Dermis blood vessel endothelial cell (primary cell): Measurements from ENCODE around the gene GPR101. TPM values are rescaled to one million over a fixed set of nuclear protein-coding genes. Genes with fewer than 3 reads are reported as not detected.

Experiments used
- DNase-seq: peaks from one replicate; pipeline ENCODE4 v3.0.0; 2010
- total RNA-seq: library from RNA; depleted of rRNA; stranded (reverse); fragments of >200 nt; gene quantifications from 2 replicates; pipeline ENCODE4 v1.2.3, GENCODE V29; 2014

GPR101 gene, protein sequence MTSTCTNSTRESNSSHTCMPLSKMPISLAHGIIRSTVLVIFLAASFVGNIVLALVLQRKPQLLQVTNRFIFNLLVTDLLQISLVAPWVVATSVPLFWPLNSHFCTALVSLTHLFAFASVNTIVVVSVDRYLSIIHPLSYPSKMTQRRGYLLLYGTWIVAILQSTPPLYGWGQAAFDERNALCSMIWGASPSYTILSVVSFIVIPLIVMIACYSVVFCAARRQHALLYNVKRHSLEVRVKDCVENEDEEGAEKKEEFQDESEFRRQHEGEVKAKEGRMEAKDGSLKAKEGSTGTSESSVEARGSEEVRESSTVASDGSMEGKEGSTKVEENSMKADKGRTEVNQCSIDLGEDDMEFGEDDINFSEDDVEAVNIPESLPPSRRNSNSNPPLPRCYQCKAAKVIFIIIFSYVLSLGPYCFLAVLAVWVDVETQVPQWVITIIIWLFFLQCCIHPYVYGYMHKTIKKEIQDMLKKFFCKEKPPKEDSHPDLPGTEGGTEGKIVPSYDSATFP
- not detected in 2 replicates for total RNA-seq

DNA sequence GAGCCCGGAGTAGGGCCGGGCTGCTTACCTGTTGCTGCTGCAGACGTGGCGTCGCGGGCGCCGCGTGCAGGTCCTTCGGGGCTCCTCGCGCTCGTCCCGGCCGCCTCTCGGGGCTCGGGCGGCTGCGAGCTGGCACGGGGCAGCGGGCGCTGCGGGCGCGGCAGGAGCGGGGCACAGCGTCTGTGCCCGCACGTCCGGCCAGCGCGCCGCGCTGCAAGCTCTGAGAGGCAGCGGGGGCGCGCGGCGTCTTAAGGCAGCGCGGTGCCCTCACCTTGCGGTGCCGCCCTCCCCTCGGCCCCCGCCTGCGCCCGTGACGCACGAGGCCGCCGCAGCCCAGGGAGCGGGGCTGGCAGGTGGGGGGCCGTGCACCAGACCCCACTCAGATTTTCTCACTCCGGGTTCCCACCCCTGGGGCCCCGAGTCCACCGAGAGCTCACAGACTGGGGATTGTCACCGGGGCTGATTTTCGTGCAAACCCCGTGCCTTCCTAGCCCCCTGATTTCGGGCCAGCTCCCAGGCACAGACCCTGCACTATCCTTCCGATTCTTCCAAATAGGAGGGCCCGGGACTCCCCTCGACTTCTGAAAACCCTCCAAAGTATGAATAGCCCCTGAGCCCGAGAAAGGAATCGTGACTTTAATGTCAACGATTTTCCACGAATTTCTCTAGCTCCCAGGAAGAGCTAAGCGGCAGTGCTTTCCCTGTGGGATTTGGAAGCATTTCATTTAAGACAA, at the start of gene GPR101:
TSS of gene GPR101 (minus strand) at position 222 of the 734 bp plus-strand sequence. CDS start 2,321 bp downstream, outside the sequence.
- no peak for DNase-seq

DNA sequence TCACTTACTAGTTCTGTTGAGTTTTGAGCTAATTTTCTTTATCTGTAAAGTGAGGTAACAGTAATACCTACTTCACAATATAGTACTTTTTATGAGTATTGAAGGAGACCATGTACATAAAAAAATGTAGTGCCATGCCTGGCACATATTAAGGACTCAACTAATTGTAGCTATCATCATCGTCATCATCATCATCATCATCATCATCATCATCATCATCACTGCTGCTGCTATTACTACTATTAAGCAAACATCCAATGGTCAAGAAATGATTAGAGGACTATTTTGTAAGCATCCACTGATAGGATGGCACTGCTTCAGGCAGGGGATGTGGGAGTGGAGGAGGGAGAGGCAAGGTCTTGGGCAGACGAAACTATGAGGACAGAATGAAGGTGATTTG, 47.4 kb upstream of the GPR101 start:
- no peak for DNase-seq

DNA sequence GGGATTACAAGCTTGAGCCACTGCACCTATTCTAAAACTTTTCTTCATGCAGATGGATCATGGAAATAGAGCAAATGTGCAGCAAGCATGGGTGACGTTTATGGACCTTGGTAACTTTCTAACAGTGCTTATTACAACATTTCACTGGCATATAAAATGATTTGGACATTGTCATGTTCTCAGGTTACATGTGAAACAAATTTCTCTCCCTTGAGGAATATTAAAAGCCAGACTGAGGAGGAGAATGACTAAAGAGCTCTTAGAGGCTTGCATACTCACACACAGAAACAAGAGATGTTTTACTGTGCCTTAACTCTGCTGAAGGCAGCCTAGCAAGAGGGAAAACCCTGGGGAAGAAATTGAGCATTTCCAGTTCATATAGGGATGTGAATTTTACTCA, 38.6 kb upstream of the GPR101 start:
- DNase-seq, result no peak

DNA sequence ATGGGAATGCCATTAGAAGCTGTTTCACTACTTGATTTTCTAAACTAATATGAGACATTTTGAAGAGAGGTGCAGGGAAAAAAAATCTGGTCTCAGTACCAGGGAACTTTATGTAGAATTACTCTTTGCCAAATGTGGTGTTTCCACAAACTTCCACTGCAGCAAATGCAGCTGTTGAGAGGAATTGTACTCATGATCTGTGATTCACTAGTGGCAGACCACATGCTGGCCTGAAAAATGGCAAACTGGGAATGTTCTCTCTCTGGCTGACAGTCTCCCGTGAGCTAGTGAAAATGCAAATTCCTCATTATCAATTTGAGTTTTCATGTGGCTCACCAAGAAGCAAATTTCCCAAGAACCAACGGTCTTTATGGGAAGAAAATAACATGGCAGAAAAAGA, 37.8 kb upstream of the GPR101 start:
- DNase-seq, result no peak

DNA sequence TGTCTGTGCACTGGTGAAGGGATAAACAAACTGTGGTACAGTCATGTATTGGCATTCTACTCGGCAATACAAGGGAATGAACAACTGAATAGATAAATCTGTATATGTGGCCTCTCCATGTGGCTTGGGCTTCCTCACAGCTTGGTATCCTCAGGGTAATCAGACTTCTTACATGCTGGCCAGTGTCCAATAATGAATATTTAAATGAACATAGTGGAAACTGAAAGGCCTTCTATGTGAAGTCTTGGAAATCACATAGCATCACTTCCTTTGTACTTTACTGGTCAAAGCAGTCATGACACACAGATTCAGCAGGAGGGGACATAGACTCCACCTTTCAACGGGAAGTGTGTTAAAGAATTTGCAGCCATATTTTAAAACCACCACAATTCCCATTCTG, 33.4 kb upstream of the GPR101 start:
- DNase-seq, result no peak

DNA sequence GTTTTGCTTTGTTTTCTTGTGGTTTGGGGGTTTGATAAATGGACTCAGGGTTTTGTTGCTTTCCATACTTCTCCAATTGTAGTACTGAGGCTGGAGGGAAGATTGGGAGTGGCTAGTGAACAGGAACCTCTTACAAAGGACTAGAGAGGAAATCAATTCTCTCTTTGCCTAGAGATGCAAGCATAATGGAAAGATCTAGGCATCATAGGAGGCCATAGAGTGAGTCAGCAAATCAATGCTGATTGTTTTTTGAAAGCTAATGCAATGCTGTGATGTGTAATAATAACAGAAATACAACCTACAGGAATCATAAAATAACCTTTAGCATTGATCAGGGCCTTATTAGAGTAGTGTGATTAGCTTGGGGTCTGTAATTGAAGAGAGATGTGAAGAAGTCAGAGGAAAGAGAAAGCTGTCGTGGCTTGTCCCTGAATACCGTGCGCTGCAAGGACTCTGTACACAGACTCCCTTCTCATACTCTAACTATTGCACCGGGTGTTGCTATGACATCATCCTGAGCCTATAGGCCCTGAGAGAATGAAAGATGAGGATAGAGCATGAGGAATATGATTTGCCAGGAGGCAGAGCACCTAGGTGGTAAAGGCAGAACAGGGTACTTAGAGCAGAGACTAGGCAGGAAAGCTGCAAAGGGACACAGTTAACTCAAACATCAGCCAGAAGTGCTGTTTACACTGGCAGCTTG, 29.3 kb upstream of the GPR101 start:
- DNase-seq, result no peak

DNA sequence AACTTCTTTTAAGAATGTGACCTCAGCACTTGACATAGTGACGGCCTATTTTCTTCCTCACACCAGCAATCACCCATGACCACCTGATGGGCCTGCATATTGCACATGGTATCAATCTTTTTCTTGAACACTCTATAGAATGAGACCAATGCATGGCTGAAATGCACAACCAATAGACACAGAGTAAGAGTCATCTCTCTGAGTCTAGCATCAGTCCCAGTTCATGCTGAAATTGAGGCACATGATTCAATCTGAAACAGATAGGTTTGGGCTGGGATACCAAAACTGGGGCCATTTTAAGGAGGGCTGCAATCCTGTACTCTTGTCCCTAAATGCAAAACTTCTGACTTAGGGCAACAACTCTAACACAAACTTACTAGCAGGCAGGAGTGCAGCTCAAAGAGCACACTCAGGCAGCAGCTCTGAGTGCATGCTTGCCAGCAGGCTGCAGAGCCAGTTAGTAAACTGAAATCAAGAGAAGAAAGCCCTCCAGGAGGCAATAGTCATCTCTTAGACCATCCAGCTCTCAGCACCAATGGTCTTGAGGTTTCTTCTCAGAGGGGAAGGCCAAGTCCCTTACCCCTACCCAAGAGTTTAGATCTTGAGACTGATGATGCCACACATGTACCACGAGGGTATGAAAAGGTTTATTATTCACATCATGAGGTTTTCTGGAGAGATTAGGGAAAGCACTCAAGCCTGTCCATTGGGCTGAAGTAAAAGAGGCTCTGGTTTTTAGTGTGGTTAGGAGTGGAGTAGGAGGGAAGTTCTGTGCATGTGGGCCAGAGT, 24.7 kb upstream of the GPR101 start:
- DNase-seq, result no peak

DNA sequence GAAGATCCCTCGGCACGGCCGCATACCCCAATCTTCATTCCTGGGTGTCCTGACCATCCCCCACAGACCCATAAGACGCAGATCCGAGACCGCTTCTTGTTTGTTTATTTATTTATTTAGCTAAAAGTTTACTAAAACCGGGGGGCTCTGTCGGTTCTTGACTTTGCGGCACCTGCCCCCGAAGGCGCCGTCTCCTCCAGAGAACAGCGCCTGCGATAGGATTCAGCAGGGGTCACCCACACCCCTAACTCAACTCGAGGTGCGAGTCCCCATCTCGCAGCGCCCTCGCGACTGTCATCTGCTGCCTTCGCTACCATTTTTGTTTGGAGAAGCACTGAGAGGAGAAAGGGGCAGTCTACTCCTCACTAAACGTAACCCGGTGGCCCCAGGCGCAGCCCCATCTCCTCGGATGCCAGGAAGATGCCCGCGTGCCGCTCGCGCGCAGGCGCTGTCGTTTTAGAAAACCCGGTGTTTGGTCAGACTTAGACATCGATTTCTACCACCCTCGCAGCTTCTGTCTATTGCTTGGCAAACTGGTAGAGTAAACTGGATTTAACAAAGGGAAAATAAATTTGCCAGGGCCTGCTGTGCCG, 18.9 kb upstream of the GPR101 start:
- no peak for DNase-seq

DNA sequence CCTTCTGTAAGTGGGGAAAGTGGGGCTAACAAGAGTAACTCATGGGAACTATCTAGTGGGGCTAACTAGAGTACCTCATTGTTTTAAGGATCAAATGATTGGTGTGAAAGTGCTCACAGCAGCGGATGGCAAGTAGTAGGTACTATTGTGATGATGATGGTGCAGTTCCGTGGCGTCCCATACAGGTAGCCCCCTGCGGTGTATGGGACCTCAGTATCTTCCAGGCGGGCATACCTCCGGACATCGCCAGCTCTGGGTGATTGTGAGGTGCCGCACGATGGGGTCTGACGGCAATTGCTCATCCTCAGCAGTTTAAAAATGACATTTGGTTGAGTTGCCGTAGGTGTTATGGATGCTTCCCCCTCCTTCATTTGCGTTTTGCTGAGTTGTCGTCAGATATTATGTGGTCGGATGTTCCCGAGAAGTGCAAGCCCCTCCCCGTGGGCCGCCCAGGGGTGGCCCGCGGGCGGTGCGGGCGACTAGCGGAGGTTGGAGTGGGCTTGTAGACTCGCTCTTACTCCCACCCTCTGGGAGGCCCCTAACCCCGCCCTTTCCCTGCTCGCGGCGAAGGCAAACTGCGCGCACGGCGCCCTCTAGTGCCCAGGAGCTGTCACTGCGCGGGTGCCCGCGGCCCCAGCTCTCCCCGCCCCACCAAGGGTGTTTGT, 18.3 kb upstream of the GPR101 start:
- DNase-seq, result peak; percentile 55

DNA sequence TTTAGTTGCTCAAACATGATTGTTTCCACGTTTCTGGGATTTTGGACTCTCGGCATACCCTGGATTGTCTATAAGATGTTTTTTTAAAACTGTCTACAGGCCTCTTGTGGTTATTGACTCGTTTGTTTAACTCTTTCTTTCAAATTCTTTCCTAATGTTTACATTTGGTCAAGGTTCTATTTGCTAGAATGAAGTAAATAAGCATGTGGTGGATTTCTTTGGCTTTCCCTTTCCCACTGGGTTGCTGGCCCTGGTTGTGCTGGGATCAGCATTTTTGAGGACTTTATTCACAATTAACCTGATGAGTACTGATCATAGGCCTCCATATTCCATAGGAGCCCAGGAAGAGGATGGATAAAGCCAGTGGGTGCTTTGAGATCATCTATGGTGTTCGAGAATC, 11.1 kb upstream of the GPR101 start:
- DNase-seq, result no peak

DNA sequence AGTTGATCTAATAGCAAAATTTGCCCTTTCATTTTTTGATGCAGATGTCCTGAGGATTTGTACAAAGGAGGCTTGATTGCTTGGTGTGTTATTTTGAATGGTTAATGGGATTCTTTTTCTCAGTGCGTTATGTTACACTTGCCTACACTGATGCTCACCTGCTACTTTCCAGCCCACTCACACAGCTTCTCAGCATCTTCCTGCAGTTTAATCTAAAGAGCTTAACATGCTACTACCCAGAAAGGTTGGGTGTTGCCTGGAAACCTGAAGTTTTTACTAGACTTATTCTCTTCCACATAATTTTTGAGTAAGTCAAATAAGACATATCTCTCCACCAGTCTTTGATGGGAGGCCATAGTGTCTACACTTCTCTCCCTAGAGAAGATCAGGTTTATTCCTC, 9.9 kb upstream of the GPR101 start:
- no peak for DNase-seq

DNA sequence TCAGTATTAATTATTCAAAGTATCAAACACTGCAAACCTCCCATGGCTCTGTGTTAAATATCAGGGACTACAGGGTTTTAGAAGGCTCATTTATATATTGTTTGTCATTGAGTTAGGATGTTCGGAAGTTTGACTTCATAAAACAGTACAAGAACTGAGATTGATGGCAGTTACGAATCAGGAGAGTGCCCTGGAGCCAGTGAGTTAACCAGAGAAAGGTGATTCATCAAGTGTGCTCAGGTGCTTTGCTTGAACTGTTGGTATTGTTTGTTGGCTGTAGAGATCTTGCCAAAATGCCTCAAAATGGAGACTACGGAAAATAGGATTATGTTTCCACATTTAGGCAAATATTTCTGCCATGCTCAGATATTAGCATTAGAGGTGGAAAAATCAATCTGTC, 7.5 kb upstream of the GPR101 start:
- DNase-seq, result no peak

DNA sequence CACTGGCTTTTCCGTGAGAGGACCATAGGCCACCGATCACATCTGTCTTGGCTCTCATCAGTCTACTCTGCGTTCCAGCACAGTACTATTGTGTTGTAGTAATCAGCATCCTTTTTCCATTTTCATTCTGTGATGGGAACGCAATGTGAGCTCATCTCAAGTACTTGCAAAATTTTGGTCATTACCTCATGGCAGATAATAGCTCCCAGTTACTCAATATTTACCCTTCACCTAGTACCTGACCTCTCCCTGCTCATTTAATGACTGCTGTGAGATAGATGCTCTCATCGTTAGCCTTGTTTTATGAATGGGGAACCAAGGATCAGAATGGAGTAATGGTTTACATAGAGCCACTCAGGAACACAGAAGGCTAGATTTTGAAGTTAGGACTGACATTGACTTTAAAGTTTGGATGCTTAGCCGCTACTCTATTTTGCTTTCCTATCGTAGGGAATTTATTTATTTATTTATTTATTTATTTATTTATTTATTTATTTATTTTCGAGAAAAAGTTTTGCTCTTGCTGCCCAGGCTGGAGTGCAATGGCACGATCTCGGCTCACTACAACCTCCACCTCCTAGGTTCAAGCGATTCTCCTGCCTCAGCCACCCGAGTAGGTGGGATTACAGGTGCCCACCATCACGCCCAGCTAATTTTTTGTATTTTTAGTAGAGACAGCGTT, 6.5 kb upstream of the GPR101 start:
- no peak for DNase-seq

DNA sequence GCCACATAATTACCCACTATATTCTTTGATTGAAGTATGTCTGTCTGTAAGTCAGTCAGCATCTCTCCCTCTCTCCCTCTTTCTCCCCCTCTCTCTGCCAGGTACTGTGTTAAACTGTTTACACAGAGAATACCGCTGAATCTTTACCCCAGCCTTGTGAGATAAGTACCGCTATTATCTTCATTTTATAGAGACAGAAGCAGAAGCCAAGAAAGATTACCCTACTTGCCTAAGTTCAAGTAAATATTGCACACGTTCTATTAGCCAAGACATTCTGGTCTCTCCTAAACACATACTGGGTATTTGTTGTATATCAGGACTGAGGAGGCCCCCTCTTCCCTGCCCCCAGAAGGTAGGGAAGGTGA, 695 bp upstream of the GPR101 start:
- DNase-seq, result no peak

DNA sequence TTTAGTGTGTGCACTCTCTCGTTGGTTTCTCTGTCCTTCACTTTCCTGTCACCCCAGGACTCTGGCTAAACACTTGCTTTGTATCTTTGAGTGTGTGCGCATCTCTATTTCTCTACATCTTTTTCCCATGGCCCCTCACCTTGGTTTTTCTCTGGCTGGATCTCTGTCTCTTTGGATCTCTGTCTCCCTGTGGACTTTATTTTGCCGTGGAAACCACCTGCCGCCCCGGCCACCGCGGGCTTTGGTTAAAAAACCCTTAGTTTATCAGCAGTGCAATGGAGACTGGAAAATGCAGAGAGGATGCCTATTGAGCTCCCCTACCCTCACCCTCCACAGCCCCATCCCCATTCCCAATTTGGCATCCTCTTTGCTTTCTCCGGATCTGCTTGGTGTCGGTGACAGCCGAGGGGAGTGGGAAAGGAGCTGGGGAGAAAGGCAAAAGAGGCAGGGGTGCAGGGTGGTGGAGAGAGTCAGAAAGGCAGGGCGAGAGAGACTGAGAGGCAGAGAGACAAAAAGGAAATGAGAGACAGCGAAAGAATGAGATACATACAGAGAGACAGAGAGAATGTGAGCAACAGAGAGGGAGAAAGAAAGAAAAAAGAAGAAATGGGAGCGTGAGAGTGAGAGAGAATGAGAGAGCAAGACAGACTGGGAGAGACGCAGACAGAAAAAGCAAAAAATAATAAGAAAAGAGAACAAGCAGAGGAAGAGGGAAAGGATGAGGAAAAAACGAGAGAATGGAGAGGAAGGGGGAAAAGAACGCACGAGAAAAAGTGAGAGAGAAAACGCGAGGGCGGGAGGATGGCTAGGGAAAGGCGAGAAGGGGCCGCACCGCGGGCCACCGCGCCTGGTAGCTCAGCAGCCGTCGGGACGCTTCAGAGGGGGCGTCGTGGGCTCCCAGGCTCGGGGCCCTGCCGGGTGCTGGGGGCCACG, 688 bp downstream of the GPR101 start:
- no peak for DNase-seq

DNA sequence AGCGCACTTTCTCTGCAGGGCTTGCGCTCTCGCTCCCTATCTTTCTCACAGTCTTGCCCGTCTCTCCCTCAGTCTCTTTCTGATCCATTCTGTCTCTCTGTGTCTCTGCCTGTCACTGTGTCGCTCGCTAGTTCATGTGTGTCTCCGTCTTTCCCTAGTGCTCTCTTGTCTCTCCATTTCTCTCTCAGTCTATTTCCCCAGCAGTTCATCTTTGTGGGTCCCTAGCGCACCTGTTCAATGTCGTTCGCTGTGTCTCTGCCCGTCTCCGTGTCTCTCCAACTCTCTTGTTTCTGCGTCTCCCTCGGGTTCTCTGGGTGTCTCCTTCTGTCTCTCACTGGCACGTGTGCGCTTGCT, 1.5 kb downstream of the GPR101 start:
- no peak for DNase-seq

DNA sequence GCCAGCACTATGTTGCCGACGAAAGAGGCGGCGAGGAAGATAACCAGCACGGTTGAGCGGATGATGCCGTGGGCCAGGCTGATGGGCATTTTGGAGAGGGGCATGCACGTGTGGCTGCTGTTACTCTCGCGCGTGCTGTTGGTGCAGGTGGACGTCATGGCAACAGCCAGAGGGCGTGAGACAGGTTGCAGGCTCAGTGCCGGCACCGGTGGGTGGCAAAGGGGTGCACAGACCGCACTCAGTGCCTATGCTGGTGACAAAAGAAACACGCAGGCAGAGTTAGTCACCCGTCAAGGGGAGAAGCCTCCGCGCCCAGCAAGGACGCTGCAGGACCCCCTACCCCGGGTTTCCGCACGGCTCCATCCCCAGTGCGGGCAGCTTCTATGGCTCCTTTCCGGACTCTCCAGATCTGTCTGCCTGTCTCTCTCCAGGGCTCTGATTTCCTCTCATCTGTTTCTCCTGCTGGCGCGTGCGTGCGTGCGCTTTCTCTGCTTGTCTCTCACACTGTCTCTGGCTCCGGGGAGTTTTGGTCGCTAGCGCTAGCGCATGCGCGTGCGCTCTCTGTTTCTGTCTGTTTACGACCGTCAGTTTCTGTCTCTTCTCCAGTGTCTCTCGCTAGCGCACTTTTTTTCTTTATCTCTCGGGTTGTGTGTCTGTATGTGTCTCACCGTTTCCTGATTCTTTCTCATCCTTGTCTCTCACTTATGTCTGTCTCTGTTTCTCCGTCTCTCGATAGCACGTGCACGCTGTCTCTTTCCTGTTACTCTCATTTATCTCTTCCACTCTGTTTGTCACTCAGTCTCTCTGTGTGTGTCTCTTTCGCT, 2.1 kb downstream of the GPR101 start:
- DNase-seq, result peak; percentile 19

DNA sequence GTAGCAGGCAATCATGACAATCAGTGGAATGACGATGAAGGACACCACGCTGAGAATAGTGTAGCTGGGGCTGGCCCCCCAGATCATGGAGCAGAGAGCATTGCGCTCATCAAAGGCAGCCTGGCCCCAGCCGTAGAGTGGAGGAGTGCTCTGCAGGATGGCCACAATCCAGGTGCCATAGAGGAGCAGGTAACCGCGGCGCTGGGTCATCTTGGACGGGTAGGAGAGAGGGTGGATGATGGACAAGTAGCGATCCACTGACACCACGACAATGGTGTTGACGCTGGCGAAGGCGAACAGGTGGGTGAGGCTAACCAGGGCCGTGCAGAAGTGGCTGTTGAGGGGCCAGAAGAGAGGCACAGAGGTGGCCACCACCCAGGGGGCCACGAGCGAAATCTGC, 2.8 kb downstream of the GPR101 start:
- DNase-seq, result no peak

DNA sequence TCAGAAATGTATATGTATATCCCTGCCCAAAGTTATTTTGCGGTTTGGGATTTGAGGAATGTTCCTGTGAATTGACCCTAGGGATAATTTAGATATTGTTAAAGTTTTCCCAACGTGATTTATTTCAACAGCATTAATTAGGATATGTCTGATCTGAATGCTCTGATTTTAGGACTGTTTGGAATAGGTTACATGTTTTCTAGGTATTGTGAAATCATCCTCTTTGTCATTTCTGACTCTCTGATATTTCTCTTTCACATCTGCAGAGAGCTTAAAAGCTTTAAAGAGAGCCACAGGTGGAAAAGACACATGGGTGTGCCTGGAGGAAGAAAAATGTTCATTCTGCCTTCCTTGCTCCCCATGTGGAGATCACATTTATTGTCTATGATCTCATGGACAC, 5.1 kb downstream of the GPR101 start:
- DNase-seq, result no peak
